A673 (cell line): ENCODE data around the gene ROR1.

Experiments used
- CTCF ChIP-seq: fragments of 300-800, 200-600 bp; sonication (generic); conservative IDR thresholded peaks from 2 replicates; pipeline ENCODE4 v1.5.1; 2017; ENCODE audit warnings: low read depth, mild to moderate bottlenecking, antibody characterized with exemption, low read length, moderate library complexity, mixed read lengths
- EZH2 ChIP-seq: fragments of 200-600 bp; sonication (generic); IDR thresholded peaks from 2 replicates; pipeline ENCODE4 v1.6.1; 2017; ENCODE audit warnings: borderline replicate concordance, low read depth, mild to moderate bottlenecking, mixed read lengths, antibody characterized with exemption, low read length; ENCODE audit not compliant: poor library complexity, severe bottlenecking

GRCh38 chr1:63729227-63729620, 44.6 kb upstream of the ROR1 start:
- no peak for TF ChIP-seq CTCF
- no peak for TF ChIP-seq EZH2
